Activated CD4-positive, alpha-beta T cell treated with anti-CD3 and anti-CD28 coated beads, Interleukin-2, amount 50 U/mL, for 24 hours (primary cell): ENCODE results near the gene SLIT2.

Source experiments
- DNase-seq, 2 donors: peaks; one replicate each; pipeline ENCODE4 v3.0.0-alpha.2; 2020; ENCODE audit warnings: low read depth in 1 of 2, low spot score in 1 of 2

SLIT2 gene

GRCh38 chr4:20299515-20299914 lies 47.8 kb downstream of the SLIT2 start:
- no peak for DNase-seq

- DNase-seq, result no peak
These were observed 49.5 kb downstream of the SLIT2 start for GRCh38 chr4:20301161-20301560.
